HepG2 (cell line): ENCODE results near the gene BPI. TPM values are rescaled to one million over a fixed set of nuclear protein-coding genes. Genes with fewer than 3 reads are reported as not detected.
A peak's percentile ranks its signal among the peaks of the same experiment; 100 is the strongest.

ENCODE experiments used
- ADNP ChIP-seq: sonication (generic); formaldehyde crosslinking; IDR thresholded peaks from 2 replicates; pipeline ENCODE4 v1.4.0; 2020; ENCODE audit warnings: missing genetic modification reagents
- ATAD3A ChIP-seq: sonication (generic); formaldehyde crosslinking; IDR thresholded peaks from 2 replicates; pipeline ENCODE4 v1.4.0; 2020; ENCODE audit warnings: missing genetic modification reagents
- CBFB ChIP-seq: sonication (generic); formaldehyde crosslinking; IDR thresholded peaks from 2 replicates; pipeline ENCODE4 v1.4.0; 2020; ENCODE audit warnings: missing genetic modification reagents
- DNMT1 ChIP-seq: sonication (generic); formaldehyde crosslinking; IDR thresholded peaks from 2 replicates; pipeline ENCODE4 v1.5.1; 2020; ENCODE audit warnings: mild to moderate bottlenecking, missing genetic modification reagents
- KMT2B ChIP-seq: IDR thresholded peaks from 2 replicates; pipeline ENCODE4 v1.6.1; 2016; ENCODE audit warnings: missing genetic modification reagents, missing compliant biosample characterization
- MAF1 ChIP-seq: sonication (generic); formaldehyde crosslinking; IDR thresholded peaks from 2 replicates; pipeline ENCODE4 v1.5.0; 2020; ENCODE audit warnings: missing genetic modification reagents, borderline replicate concordance
- MED13 ChIP-seq: sonication (generic); formaldehyde crosslinking; IDR thresholded peaks from 2 replicates; pipeline ENCODE4 v1.5.0; 2020; ENCODE audit warnings: missing genetic modification reagents
- MTF1 ChIP-seq: sonication (generic); formaldehyde crosslinking; IDR thresholded peaks from 2 replicates; pipeline ENCODE4 v1.5.0; 2020; ENCODE audit warnings: missing genetic modification reagents
- NKX3-1 ChIP-seq: sonication (generic); formaldehyde crosslinking; IDR thresholded peaks from 2 replicates; pipeline ENCODE4 v1.5.0; 2020; ENCODE audit warnings: missing genetic modification reagents
- PHF5A ChIP-seq: IDR thresholded peaks from one replicate; pipeline ENCODE4 v1.6.1; 2018; ENCODE audit warnings: low read depth, missing genetic modification reagents; ENCODE audit not compliant: unreplicated experiment
- ZMYM2 ChIP-seq: sonication (generic); formaldehyde crosslinking; IDR thresholded peaks from 2 replicates; pipeline ENCODE4 v1.8.0; 2022; ENCODE audit warnings: mild to moderate bottlenecking, missing genetic modification reagents
- ZNF121 ChIP-seq: sonication (generic); formaldehyde crosslinking; IDR thresholded peaks from 2 replicates; pipeline ENCODE4 v1.5.0; 2020; ENCODE audit warnings: mild to moderate bottlenecking, missing genetic modification reagents
- ZNF367 ChIP-seq: sonication (generic); formaldehyde crosslinking; IDR thresholded peaks from 2 replicates; pipeline ENCODE4 v1.4.0; 2020; ENCODE audit warnings: missing genetic modification reagents, borderline replicate concordance
- ZNF382 ChIP-seq: sonication (generic); formaldehyde crosslinking; IDR thresholded peaks from 2 replicates; pipeline ENCODE4 v1.5.0; 2020; ENCODE audit warnings: missing genetic modification reagents, mild to moderate bottlenecking, borderline replicate concordance
- ZNF44 ChIP-seq: sonication (generic); formaldehyde crosslinking; IDR thresholded peaks from 2 replicates; pipeline ENCODE4 v1.5.1; 2020; ENCODE audit warnings: mild to moderate bottlenecking, missing genetic modification reagents
- ZNF570 ChIP-seq: sonication (generic); formaldehyde crosslinking; IDR thresholded peaks from 2 replicates; pipeline ENCODE4 v1.4.0; 2020; ENCODE audit warnings: mild to moderate bottlenecking, missing genetic modification reagents, borderline replicate concordance
- ZNF577 ChIP-seq: sonication (generic); formaldehyde crosslinking; IDR thresholded peaks from 2 replicates; pipeline ENCODE4 v1.4.0; 2020; ENCODE audit warnings: mild to moderate bottlenecking, low read depth, missing genetic modification reagents, borderline replicate concordance
- ZNF713 ChIP-seq: sonication (generic); formaldehyde crosslinking; IDR thresholded peaks from 2 replicates; pipeline ENCODE4 v1.4.0; 2020; ENCODE audit warnings: mild to moderate bottlenecking, missing genetic modification reagents
- ZNF879 ChIP-seq: sonication (generic); formaldehyde crosslinking; IDR thresholded peaks from 2 replicates; pipeline ENCODE4 v1.8.1; 2023; ENCODE audit warnings: missing genetic modification reagents
- polyA plus RNA-seq, 8 experiments: library from polyadenylated mRNA; depleted of rRNA in 3 of 8; stranded (reverse) in 7 of 8; unstranded in 1 of 8; fragments of >200 nt; fragmentation: Illumina TruSeq in 4 of 8; extraction: Trizol in 4 of 8; gene quantifications; 2 replicates each; pipeline versions ENCODE4 v1.2.1 to v1.2.3, GENCODE V29; 2011 to 2016; ENCODE audit warnings: low read depth in 4 of 8, missing spikeins in 1 of 8, mixed read lengths in 1 of 8; ENCODE audit not compliant: insufficient read depth in 1 of 8
- total RNA-seq, 5 experiments: library from RNA; depleted of rRNA; stranded (reverse); fragments of >200 nt; fragmentation: Illumina TruSeq; extraction: Trizol; gene quantifications; 2 replicates each; pipeline ENCODE4 v1.2.3, GENCODE V29; 2016; ENCODE audit warnings: low read depth in 1 of 5
- TF ChIP-seq, protein P1 (sequence below): sonication (generic); formaldehyde crosslinking; IDR thresholded peaks from 2 replicates; pipeline ENCODE4 v1.9.0; 2021; ENCODE audit warnings: missing genetic modification reagents, mild to moderate bottlenecking, borderline replicate concordance
- TF ChIP-seq, protein P2 (sequence below): sonication (generic); formaldehyde crosslinking; IDR thresholded peaks from 2 replicates; pipeline ENCODE4 v1.4.0; 2020; ENCODE audit warnings: missing genetic modification reagents
- TF ChIP-seq, protein P3 (sequence below): sonication (generic); formaldehyde crosslinking; IDR thresholded peaks from 2 replicates; pipeline ENCODE4 v1.4.0; 2020; ENCODE audit warnings: missing genetic modification reagents
- TF ChIP-seq, protein P4 (sequence below): IDR thresholded peaks from 2 replicates; pipeline ENCODE4 v1.6.1; 2016; ENCODE audit warnings: missing genetic modification reagents, missing compliant biosample characterization
- TF ChIP-seq, protein P5 (sequence below): conservative IDR thresholded peaks from 2 replicates; pipeline ENCODE4 v1.6.1; 2018; ENCODE audit warnings: missing genetic modification reagents
- TF ChIP-seq, protein P6 (sequence below): sonication (generic); formaldehyde crosslinking; IDR thresholded peaks from 2 replicates; pipeline ENCODE4 v1.8.1; 2023; ENCODE audit warnings: mild to moderate bottlenecking, inconsistent platforms, moderate library complexity, missing genetic modification reagents, borderline replicate concordance

BPI gene
- total and polyA plus RNA-seq, 2 of the 13 experiments (the other 11 are each of a cell fraction or from before 2014, with no cell fraction given), result not detected

DNA sequence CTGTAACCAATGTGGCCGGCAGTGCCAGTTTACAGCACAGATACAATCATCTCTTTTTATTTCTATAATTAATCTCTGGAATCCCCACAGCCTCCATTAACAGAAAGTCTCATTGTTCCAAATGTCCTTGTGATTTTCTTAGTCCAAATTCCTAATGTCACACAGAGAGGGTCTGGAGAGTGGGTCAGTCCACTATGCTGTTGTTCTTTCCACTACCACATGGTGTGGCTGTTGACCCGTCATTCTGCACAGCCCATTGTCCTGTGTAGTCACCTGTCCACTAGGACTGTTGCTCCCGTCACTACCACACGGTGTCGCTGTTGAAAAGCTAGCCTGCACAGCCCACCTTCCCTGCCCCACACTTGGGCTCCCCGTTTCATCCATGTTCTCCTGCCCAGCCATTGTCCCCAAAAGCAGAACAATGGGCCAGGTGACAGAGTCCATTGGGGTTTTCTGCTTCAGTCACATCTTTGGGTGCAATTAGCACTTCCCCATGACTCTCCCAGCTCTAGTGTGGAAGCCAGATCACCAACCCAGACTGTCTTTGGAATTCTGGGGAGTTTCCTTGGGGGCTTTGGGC, 33.7 kb downstream of the BPI start (continued):
- TF ChIP-seq, protein P1, sequence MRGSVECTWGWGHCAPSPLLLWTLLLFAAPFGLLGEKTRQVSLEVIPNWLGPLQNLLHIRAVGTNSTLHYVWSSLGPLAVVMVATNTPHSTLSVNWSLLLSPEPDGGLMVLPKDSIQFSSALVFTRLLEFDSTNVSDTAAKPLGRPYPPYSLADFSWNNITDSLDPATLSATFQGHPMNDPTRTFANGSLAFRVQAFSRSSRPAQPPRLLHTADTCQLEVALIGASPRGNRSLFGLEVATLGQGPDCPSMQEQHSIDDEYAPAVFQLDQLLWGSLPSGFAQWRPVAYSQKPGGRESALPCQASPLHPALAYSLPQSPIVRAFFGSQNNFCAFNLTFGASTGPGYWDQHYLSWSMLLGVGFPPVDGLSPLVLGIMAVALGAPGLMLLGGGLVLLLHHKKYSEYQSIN, result no peak
- no peak for TF ChIP-seq ZNF577 (CRISPR knock-in tag)
- no peak for TF ChIP-seq KMT2B (CRISPR knock-in tag)
- TF ChIP-seq, protein P2, sequence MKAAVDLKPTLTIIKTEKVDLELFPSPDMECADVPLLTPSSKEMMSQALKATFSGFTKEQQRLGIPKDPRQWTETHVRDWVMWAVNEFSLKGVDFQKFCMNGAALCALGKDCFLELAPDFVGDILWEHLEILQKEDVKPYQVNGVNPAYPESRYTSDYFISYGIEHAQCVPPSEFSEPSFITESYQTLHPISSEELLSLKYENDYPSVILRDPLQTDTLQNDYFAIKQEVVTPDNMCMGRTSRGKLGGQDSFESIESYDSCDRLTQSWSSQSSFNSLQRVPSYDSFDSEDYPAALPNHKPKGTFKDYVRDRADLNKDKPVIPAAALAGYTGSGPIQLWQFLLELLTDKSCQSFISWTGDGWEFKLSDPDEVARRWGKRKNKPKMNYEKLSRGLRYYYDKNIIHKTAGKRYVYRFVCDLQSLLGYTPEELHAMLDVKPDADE, result no peak
- no peak for TF ChIP-seq NKX3-1 (CRISPR knock-in tag)
- TF ChIP-seq, protein P3, sequence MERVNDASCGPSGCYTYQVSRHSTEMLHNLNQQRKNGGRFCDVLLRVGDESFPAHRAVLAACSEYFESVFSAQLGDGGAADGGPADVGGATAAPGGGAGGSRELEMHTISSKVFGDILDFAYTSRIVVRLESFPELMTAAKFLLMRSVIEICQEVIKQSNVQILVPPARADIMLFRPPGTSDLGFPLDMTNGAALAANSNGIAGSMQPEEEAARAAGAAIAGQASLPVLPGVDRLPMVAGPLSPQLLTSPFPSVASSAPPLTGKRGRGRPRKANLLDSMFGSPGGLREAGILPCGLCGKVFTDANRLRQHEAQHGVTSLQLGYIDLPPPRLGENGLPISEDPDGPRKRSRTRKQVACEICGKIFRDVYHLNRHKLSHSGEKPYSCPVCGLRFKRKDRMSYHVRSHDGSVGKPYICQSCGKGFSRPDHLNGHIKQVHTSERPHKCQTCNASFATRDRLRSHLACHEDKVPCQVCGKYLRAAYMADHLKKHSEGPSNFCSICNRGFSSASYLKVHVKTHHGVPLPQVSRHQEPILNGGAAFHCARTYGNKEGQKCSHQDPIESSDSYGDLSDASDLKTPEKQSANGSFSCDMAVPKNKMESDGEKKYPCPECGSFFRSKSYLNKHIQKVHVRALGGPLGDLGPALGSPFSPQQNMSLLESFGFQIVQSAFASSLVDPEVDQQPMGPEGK (CRISPR knock-in tag), result no peak
- TF ChIP-seq MTF1 (CRISPR knock-in tag), result no peak
- TF ChIP-seq, protein P4, sequence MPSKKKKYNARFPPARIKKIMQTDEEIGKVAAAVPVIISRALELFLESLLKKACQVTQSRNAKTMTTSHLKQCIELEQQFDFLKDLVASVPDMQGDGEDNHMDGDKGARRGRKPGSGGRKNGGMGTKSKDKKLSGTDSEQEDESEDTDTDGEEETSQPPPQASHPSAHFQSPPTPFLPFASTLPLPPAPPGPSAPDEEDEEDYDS (CRISPR knock-in tag), result no peak
- TF ChIP-seq PHF5A (CRISPR knock-in tag), result no peak
- TF ChIP-seq, protein P5, sequence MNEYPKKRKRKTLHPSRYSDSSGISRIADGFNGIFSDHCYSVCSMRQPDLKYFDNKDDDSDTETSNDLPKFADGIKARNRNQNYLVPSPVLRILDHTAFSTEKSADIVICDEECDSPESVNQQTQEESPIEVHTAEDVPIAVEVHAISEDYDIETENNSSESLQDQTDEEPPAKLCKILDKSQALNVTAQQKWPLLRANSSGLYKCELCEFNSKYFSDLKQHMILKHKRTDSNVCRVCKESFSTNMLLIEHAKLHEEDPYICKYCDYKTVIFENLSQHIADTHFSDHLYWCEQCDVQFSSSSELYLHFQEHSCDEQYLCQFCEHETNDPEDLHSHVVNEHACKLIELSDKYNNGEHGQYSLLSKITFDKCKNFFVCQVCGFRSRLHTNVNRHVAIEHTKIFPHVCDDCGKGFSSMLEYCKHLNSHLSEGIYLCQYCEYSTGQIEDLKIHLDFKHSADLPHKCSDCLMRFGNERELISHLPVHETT (CRISPR knock-in tag), result no peak
- no peak for TF ChIP-seq MED13
- TF ChIP-seq MAF1, result no peak
- TF ChIP-seq ZNF367 (CRISPR knock-in tag), result no peak
- TF ChIP-seq ZMYM2 (CRISPR knock-in tag), result peak; percentile 74; the same call in 1 of the 2 replicates
- TF ChIP-seq ZNF570 (CRISPR knock-in tag), result no peak
- peak; percentile 96 for TF ChIP-seq ZNF121
- TF ChIP-seq ZNF879 (CRISPR knock-in tag), result no peak
- no peak for TF ChIP-seq CBFB (CRISPR knock-in tag)
- no peak for TF ChIP-seq ZNF713
- TF ChIP-seq DNMT1 (CRISPR knock-in tag), result no peak
- TF ChIP-seq ZNF382 (CRISPR knock-in tag), result no peak
- TF ChIP-seq ADNP, result 0 out of 2 replicates have a peak, but pooled peaks have one; percentile 10
- no peak for TF ChIP-seq ATAD3A (CRISPR knock-in tag)
- TF ChIP-seq, protein P6, sequence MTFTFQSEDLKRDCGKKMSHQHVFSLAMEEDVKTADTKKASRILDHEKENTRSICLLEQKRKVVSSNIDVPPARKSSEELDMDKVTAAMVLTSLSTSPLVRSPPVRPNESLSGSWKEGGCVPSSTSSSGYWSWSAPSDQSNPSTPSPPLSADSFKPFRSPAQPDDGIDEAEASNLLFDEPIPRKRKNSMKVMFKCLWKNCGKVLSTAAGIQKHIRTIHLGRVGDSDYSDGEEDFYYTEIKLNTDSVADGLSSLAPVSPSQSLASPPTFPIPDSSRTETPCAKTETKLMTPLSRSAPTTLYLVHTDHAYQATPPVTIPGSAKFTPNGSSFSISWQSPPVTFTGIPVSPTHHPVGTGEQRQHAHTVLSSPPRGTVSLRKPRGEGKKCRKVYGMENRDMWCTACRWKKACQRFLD (CRISPR knock-in tag), result no peak
- TF ChIP-seq ZNF44, result no peak
